Mucosa of descending colon (tissue), 3 donors: ENCODE measurements around the gene MYRIP. TPM values are rescaled to one million over a fixed set of nuclear protein-coding genes. Genes with fewer than 3 reads are reported as not detected.

ENCODE experiments used
- ATAC-seq: fragments of 200-7000 bp; cut with Tn5 transposase; one replicate; pipeline ENCODE4 v1.9.1; 2020; ENCODE audit warnings: mild to moderate bottlenecking, moderate library complexity
- DNase-seq, 3 donors: peaks; one replicate each; pipeline ENCODE4 v3.0.0-alpha.2; 2020
- H3K36me3 ChIP-seq: fragments of 200-600 bp; one replicate; pipeline ENCODE4 v1.8.0; 2021; ENCODE audit warnings: low read depth, mild to moderate bottlenecking
- H3K4me1 ChIP-seq: fragments of 200-600 bp; one replicate; pipeline ENCODE4 v1.8.0; 2021; ENCODE audit warnings: low read depth, mild to moderate bottlenecking
- H3K4me3 ChIP-seq: fragments of 200-600 bp; one replicate; pipeline ENCODE4 v1.8.0; 2021; ENCODE audit warnings: mild to moderate bottlenecking
- H3K9me3 ChIP-seq: fragments of 200-600 bp; one replicate; pipeline ENCODE4 v1.8.0; 2021; ENCODE audit warnings: mild to moderate bottlenecking
- intact Hi-C, 2 donors: fragments of 100-400 bp; cut with DNase I in 1 of 2; cut with micrococcal nuclease in 1 of 2; formaldehyde crosslinking; loops; one replicate each; pipeline versions ENCODE4 v1.11.0 to v1.11.1; 2022; cut with DNase I, micrococcal nuclease
- total RNA-seq, 3 donors: library from RNA; stranded (reverse); fragmentation: NEBNext Ultra II Directional in 2 of 3; extraction: Animal tissue kit (Norgen Biotek cat#: 25700) in 2 of 3; gene quantifications; one replicate each; pipeline versions ENCODE4 v1.2.1 to v1.2.4, GENCODE V29; 2021 to 2023
- TF ChIP-seq, protein P1 (sequence below): fragments of 200-600 bp; IDR thresholded peaks from one replicate; pipeline ENCODE4 v1.8.0; 2022; ENCODE audit warnings: antibody characterized with exemption, mild to moderate bottlenecking
- donor health status: DM: no; HTN: no; CAD: no; lungs with moderate emphysema.
- donor health status: DM: no; HTN: no; CAD: no.
- donor health status: DM: no; HTN: yes; CAD: no.

Gene MYRIP
- total RNA-seq, 3 donors from 2014 or later = 7.2 to 11.2 (median 9.9) TPM

DNA sequence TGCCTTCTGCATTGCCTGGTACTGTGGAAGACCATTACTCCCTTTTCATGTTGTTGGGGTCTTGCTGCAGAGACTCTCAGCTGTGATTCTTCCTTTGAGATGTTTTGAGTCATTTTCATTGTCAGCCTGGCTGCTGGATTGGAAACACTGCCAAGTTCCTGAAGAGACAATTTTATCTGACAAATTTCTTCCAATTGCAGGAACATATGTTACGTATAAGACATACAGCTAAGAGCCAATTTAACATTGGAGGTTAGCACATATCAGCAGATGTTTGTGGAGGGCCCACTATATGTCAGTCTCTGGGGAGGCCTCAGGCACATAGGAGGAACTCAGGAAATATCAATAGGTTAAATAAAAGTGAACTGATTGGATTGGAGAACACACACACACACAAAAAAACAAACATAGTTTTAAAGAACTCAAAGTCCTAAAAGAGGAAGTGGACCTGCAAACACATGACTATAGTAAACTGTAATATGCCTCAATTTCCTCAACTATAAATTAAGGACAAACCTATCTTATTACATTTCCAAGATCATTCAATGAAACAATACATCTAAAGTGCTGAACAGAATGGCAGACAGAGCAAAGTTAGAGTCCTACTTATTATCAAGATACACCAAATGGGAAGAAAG is 172.3 kb downstream of the MYRIP start:
- intact Hi-C loops = no loop called here
- no peak overlapping the region for H3K4me3 ChIP-seq

DNA sequence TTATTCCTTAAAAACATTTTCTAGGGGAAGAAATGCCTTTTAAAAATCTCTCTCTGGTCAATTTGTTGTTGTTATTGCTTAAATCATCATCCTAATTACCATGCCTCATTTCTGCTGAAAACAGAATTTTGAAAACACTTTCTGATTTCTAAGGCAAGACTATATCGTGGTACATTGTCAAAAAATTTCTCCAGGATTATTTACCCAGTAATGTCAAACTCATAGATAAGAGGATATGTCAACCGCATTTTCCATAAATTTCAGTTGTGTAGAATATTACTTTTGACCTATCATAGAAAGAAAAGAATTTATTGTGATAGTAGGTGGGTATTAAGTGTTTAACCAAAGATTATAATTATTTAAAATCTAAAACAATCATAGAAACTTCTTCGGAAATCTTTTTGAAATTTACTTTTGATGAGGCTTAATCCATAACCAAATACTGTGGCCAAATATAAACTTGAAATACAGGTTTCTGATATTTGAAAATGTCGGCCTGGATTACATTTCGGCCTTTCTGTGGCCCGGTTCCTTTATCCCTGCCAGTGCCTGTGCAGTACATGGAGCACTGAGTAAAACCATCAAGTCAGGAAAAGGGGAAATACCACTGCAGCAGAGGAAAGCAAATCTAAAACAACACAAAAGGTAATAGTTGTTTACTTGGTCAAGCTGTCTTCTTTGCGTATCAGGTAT is 173.4 kb downstream of the MYRIP start:
- no peaks in the 10 kb centered on the region for H3K9me3 ChIP-seq
- TF ChIP-seq, protein P1, sequence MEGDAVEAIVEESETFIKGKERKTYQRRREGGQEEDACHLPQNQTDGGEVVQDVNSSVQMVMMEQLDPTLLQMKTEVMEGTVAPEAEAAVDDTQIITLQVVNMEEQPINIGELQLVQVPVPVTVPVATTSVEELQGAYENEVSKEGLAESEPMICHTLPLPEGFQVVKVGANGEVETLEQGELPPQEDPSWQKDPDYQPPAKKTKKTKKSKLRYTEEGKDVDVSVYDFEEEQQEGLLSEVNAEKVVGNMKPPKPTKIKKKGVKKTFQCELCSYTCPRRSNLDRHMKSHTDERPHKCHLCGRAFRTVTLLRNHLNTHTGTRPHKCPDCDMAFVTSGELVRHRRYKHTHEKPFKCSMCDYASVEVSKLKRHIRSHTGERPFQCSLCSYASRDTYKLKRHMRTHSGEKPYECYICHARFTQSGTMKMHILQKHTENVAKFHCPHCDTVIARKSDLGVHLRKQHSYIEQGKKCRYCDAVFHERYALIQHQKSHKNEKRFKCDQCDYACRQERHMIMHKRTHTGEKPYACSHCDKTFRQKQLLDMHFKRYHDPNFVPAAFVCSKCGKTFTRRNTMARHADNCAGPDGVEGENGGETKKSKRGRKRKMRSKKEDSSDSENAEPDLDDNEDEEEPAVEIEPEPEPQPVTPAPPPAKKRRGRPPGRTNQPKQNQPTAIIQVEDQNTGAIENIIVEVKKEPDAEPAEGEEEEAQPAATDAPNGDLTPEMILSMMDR = no peak
- intact Hi-C loops = no loop called here
- DNase-seq (no peak), ATAC-seq (no peak)
- no peaks in the 10 kb centered on the region for H3K4me1 ChIP-seq
- no peaks in the 10 kb centered on the region for H3K36me3 ChIP-seq
- no peak overlapping the region for H3K4me3 ChIP-seq

More for the DNA sequence above, 172.3 kb downstream of the MYRIP start:
- Histone ChIP-seq H3K4me1 (no peaks in the 10 kb centered on the region), H3K9me3 (no peaks in the 10 kb centered on the region), H3K36me3 (no peaks in the 10 kb centered on the region)
- TF ChIP-seq, protein P1 = no peak
- no peak for DNase-seq
- ATAC-seq = no peak

- Histone ChIP-seq H3K9me3 (peaks cover 4% of the 10 kb centered on the region), H3K36me3 (no peaks in the 10 kb centered on the region), H3K4me3 (no peak overlapping the region), H3K4me1 (no peaks in the 10 kb centered on the region)
- ATAC-seq = no peak
- no peak for DNase-seq
- TF ChIP-seq, protein P1 = no peak
- intact Hi-C loops = no loop called here
These were observed 180.3 kb downstream of the MYRIP start for GRCh38 chr3:39989746-39990145.

- H3K9me3 ChIP-seq = peaks cover 4% of the 10 kb centered on the region
These were observed 181.1 kb downstream of the MYRIP start for GRCh38 chr3:39990532-39990931.

DNA sequence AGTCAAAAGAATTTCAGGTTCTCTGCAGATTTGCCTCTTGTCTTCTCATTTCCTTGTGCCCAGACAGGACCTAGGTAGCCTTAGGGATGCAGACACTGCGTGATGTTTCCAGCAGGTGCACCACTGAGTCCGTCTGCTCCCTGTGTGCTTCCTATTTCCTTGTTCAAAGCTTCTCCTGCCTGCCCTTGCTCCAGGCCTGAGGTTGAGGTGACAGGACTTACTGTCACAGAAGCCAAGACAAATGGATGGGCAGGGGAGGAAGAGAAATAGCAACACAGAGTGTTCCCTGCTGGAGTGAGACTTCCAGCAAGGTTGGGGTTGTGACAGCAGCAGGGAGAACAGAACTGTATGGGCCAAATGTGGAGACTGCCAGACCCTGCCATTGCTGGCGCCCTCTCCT is 199.4 kb downstream of the MYRIP start:
- Histone ChIP-seq H3K9me3 (no peaks in the 10 kb centered on the region), H3K36me3 (no peaks in the 10 kb centered on the region), H3K4me1 (no peaks in the 10 kb centered on the region), H3K4me3 (no peak overlapping the region)
- no peak for DNase-seq
- TF ChIP-seq, protein P1 = no peak
- intact Hi-C loops = no loop called here
- ATAC-seq = no peak

More at GRCh38 chr3:39990532-39990931, 181.1 kb downstream of the MYRIP start:
- H3K4me1 ChIP-seq = no peaks in the 10 kb centered on the region
- DNase-seq (peak in 1 of 3 donors; percentile 63), ATAC-seq (peak; percentile 79)
- H3K4me3 ChIP-seq = no peak overlapping the region
- intact Hi-C loops = no loop called here
- no peaks in the 10 kb centered on the region for H3K36me3 ChIP-seq
- TF ChIP-seq, protein P1 = peak; percentile 19
